ENCODE measurements around the gene LCE7A.

- no peak for TF ChIP-seq HMGXB4 (CRISPR knock-in tag; IDR thresholded peaks at IDR 0.05)
- no peak for TF ChIP-seq TEAD1 (CRISPR knock-in tag; IDR thresholded peaks at IDR 0.05)
- no peak for TF ChIP-seq CBFB (CRISPR knock-in tag; IDR thresholded peaks at IDR 0.05; ENCODE audit: low read depth)
- TF ChIP-seq CTCF (IDR thresholded peaks at IDR 0.05), result no peak
- no peak for TF ChIP-seq HMGA2 (CRISPR knock-in tag; IDR thresholded peaks at IDR 0.05)
These were observed 42.5 kb upstream of the LCE7A start for GRCh38 chr1:152817309-152817708.

All from WTC11 (cell line).